ENCODE measurements around the gene DIPK1C.

DIPK1C gene

DNA sequence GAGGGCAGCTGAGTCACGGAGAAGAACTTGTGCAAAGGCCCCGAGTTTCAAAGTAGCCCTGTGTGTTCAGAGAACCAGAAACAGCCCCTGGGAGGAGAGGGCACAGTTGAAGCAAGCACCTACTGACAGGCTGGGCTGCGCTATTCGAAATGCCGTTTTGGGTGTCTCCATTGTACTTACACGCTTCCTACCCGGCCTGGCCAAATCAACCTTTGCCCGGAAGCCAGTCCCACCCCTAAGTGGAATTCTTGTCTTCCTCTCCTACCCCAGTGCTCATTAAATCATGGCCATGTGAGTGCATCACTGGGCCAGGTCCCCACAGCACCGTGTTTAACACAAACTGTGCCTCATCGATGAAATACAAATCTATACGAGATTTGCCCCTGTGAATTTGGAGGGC lies 6.0 kb downstream of the DIPK1C start:
- DNase-seq (ENCODE audit: low read depth in 2 of 2): no peak

DNA sequence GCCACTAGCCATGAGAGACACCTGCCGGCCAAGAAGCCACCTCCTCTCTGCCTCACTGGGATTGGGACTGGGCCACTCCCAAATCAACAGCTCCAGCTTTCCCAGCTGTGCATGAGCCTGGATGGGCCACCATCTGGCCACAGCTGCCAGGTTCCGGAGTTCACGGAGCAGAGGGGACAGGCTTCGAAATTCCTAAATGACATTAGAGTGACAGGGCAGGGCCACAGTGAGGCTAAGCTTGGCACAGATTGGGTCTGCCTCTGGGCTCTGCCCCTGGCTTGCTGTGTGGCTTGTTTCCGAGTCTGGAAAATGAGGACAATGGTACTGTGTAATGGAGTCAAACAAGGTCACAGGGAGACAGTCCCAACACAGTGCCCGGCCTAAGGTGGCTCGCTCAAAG lies 6.5 kb downstream of the DIPK1C start:
- DNase-seq (ENCODE audit: low read depth in 2 of 2): no peak

DNA sequence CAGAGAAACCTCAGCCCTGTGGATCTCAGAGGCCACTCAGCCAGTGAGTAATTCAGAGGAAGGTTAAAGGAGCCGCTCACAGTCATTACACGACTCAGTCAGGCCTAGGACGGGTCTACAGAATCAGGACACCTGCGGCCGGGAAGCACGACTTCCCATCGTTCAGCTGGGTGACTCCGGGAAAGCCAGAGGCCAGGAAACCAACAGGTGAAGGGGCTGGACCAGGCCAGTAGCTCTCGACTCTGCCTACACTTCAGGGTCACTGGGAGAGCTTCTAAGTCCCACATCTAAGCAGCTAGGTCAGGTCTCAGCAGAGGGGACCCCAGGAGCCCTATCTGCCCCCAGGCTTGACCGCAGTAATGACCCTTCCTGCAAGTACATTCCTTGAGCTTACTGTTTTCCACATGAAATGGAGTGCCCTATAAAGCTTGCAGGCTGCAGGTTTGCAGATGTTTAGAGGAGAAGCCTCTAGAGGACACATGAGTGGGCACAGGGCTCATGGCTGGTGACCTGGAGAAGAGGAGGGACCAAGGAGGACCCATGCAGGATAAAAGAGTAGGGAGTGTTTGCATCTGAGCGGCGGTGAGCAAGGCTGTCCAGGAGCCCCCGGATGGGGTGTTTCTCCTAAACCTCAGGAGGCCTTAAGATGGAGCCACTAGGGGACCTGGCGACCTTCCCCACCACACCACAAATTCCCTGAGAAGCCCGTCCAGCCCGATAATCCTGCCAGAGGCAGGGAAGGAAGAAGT lies 9.5 kb downstream of the DIPK1C start:
- no peak for DNase-seq (ENCODE audit: low read depth in 2 of 2)

DNA sequence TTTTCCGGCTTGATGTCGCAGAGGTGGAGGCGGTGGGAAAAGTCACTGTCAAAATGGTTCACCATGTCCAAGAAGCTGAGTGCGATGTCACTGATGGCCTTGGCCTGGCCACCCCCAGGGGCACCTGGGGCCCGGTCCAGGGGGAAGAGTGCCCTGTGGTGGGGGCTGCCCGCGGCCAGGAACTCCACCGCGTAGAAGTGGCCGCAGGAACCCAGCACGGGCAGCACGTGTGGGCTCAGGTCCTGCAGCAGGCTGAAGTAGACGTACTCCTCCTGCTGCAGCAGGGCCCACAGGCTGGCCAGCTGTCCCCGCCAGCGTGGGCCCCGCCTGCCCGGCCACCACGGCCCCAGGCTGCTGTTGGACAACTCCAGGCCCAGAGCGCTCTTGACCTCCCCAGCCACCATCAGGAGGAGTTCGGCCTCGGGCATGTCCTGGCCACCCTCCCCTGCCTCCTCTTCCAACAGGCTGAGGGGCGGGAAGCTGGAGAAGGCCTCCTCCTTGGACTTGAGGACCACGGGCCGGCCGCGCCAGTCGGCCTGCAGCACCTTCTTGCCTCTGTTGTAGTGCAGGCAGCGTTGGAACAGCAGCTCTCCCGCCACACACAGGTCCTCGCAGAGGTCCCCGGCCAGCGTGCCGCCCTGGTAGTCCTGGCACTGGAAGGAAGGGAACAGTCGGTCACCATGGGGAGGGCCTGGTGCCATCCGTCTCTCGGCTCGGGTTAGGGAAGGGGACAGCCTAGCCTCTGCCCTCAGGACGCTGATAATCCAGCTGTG lies 10.3 kb downstream of the DIPK1C start:
- no peak for DNase-seq (ENCODE audit: low read depth in 2 of 2)

DNA sequence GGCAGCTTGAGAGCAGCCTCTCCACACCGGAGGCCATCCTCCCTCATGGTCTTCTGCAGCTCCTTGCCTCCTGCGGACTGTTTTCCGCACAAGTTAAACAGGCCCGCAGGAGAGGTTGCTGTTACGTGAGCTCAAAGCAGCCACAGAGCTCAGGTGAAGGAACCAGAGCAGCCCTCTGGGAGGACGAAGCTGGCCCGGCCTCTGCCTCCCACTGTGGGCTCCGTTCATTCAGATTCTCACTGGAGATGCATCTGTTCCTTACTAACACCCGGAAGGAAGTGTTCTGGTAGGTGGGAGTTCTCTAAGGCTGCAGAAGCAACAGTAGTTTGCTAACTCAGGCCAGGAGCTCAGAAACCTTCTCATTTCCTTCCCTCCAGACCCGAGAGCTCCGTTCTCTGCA lies 10.9 kb downstream of the DIPK1C start:
- DNase-seq (ENCODE audit: low read depth in 2 of 2): no peak

DNA sequence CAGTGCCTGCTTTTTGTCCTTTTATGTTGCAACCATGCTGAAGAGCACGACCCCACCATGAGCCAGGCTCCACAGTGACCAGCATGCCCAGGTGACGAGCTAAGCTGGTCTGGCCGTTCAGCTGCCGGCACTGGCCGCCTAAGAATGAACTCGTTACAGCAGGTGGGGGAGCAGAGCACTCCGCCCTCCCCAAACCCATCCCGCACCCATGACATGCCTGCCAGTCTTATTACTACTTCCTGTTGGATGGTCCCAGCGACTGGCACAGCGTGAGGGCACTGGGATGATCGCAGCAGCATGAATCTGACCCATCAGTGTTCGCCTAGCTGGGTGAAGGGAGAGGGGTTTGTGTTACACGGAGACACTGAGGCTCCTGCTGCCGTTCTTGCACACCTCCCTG lies 11.5 kb downstream of the DIPK1C start:
- no peak for DNase-seq (ENCODE audit: low read depth in 2 of 2)

DNA sequence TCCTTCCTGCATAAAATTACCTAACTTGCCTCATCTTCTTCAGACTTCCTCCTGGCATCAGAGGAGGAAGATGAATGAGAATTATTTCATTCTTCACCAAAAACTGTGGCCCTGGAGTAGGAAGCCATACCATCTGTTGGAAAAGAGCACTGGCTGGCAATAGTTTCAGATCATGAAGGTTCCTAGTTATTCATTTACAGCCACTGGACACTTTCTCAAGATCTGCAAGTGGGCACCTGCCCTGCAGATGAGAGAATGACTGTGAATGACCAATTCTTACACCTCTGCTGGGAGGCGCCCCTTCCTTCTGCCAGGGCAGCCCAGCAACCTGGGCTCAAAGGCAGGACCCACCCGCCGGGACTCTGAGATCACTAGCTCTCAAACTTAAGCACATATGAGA lies 13.0 kb downstream of the DIPK1C start:
- no peak for DNase-seq (ENCODE audit: low read depth in 2 of 2)

DNA sequence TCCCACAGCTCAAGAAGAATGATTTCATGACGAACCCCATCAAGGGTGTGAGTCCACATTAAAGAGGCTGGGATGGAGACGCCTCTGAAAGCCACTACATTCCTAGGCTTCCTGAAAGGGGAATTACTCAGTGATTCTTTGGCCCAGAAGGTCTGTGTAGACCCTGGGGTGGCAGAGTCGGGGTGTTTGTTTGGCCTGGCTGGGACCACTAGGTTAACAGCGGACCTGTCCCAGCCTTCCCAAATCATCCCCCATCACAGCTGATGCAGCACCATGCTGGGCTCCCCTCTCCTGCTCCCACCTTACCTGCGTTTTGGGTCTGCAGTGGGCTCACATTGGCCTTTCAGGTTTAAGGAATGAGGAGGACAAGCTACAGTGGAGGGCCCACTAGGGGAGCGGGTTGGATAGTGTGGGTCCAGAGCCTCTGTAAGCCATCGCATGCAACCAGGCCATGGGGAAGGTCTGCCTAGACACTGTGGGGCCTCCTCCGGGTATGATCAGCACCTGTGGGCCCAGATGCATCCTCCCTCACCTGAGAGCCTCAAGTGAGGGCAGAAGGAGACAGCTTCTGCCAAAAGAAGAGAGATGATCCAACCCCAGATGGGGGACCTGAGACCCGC lies 16.2 kb downstream of the DIPK1C start:
- DNase-seq (ENCODE audit: low read depth in 2 of 2): no peak

DNA sequence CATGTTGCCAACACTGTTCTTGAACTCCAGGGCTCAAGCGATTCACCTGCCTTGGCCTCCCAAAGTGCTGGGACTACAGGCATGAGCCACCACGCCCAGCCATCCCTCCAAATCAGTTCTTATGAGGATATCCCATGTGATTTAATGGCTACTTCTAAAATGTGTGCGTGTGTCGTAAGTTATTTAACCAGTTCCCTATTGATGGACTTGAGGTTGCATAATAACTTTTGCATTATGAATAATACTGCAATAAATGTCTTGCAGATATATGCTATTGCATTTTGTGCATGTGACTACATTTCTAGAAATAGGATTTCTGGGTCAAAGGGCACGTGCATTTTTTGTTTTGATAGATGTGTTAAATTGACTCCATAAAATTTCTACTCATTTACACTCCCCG lies 19.0 kb downstream of the DIPK1C start:
- no peak for DNase-seq (ENCODE audit: low read depth in 2 of 2)

DNA sequence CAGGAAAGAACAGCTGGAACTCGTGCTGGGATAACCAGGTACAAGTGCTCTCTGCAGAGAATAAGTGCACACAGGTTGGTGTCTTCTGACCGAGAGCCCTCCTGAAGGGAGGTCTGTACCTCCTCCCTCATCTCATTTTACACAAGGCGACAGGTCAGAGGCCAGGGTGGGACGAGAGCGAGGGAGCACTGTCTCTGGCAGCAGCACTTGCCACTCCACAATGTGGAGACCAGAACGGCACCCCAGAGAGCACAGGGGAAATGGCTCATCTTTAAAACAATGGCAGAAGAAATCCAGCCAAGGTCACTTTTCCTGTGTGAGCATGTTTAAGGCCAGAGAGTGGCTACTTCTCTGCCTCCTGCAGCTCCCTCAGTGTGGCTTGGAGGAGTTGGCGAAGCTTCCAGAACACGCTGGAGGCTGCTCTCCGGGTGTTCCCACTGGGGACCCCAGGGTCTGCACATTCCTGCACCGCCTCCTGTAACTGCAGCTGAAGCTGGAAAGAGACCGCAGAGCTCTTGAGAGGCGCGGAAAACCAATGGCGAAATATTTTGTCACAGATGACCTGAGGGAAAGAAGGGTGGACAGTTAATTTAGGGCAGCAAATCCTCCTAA lies 20.8 kb downstream of the DIPK1C start:
- DNase-seq (ENCODE audit: low read depth in 2 of 2): no peak

DNA sequence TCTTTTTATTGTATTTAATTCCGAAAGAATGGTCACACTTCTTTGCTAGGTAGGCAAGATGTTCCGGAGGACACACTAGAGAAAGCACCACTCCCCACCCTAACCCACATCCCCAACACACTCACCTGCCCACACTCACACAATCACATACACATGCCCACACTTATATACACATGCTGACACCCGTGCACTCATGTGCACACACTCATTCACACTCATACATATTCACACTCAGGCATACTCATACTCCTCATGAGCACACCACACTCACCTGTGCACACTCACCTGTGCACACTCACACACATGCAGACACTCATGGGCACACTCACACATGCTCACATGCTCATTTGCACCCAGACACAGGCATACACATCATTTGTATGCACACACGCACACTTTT lies 21.4 kb downstream of the DIPK1C start:
- DNase-seq (ENCODE audit: low read depth in 2 of 2): no peak

DNA sequence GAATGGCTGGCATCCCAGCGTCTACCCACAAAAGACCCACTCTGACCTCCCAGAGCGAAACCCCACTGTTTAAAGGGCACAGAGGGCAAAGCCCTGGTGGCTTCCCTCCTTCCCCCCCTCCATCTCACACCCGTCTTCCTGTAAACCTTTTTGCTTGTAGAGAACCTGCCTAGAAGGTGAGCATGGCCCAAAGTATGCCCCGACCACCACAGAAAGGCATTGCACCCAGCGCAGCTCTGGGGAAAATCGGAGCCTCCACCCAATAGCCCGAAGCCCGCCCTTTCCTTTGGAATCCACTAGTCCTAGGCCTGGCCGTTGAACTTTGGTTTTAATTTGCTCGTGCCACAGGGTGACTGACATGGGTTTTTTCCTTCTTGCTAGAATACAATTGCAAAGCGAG lies 22.6 kb downstream of the DIPK1C start:
- no peak for DNase-seq (ENCODE audit: low read depth in 2 of 2)

DNA sequence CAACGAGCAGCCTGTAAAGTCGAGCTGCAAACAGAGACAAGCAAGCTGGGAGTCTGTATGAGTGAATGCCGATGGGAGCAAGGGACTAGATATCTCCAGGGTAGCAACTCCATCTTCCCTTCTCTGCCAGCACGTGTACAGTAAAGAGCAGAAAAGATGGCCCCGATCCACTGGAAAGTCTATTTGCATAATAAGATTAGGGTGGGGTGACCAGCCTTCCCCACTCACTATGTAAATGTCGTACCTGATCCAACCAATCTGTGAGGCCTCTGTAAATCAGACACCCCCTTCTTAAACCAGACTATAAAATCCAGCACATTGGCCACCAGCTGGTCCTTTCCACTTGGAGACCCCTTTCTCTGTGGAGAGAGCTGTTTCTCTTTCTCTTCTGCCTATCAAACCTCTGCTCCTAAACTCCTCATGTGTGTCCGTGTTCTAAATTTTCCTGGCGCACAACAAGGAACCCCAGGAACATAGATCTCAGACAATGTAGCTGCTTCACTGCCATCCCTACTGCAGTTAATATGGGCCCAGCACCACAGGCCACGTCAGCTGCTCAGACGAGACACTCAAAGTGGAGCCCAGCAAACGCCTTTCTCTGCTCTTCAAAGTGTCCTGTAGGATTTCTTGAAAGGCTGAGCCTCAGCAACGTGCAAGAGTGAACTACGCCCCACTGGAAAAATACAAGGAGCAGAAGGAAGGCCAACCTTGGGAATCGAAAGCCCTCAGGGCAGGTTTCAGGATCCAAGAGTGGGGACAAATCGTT lies 26.1 kb downstream of the DIPK1C start:
- no peak for DNase-seq (ENCODE audit: low read depth in 2 of 2)

DNA sequence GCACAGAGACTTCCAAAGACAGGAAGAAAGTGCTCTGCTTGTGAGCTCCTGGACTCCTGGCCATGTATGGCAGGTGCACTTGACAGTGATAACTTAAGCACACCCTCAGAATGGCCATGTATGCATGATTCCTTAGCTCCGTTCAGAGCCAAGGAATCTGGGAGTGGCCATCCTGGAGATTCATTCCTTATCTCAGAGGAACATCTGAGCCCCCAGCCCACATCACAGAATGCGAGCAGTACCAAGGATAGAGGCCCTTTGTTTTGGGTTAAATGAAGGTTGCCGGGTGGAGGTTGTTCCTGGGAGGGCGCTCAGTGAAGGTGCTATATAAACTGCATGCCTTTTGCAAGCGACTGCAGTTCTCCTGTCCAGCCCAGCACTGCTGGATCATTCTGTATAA lies 26.9 kb downstream of the DIPK1C start:
- DNase-seq (ENCODE audit: low read depth in 2 of 2): no peak

DNA sequence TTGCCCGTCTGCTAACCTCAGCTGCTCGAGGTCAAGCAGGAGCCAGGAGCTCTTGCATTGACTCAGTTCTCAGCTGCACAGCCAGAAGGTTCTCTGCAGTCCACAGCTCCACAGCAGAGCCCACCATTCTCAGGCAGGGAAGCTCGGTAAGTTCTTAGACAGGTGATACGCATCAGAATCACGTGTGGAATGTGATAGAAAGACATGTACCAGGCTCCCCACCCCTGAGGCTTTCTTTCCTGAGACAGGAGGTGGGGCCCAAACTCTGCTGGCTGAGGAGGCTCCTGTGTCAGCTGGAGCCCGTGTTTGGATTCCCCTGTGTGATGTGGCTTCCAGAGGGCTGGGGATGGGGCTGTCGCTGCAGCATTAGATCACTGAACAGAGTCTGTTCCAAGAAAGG lies 28.0 kb downstream of the DIPK1C start:
- DNase-seq (ENCODE audit: low read depth in 2 of 2): no peak

DNA sequence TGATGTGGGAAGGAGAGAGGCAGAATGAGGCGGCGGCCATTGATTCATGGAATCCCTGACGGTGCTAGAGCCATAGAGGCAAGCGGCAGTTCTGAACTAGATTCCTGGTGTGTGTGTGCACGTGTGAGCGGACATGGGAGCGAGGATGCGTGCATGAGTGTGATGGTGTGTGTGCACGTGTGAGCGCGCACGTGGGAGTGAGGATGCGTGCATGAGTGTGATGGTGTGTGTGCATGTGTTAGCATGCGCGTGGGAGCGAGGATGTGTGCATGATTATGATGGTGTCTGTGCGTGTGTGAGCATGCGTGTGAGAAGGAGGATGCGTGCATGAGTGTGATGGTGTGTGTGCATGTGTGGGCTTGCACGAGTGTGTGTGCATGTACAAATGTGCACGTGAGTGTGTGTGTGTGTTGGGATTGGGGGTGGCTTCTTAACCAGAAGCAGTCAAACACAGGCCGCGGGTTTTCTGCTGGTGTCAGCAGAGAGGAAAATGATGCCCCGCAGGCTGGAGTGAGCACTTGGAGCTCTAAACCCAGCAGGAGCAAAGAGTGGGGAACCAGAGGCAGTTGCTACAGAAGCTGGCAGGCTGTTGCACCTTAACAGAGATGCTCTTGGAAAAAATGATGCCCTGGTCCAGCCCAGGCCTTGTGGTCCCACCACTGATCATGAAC lies 29.5 kb downstream of the DIPK1C start:
- no peak for DNase-seq (ENCODE audit: low read depth in 2 of 2)

DNA sequence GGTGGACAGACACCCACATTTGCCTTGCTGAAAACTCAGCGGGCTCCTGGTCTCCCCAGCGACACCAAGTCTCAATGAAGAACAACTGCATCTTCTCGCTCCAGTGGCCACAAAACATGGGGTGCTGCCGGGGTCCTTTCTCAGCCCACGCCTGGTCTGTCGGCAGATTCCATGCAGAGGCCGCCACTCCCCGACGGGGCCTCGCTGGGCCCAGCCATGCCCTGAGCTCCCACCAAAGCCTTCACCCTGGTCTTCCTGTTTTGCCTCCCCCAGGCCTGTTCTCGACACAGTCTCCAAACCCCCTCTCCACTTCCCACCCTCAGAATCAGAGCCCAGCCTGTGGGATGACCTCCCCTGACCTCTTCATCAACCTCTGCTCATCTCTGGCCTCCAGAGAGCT lies 31.2 kb downstream of the DIPK1C start:
- DNase-seq (ENCODE audit: low read depth in 2 of 2): no peak

DNA sequence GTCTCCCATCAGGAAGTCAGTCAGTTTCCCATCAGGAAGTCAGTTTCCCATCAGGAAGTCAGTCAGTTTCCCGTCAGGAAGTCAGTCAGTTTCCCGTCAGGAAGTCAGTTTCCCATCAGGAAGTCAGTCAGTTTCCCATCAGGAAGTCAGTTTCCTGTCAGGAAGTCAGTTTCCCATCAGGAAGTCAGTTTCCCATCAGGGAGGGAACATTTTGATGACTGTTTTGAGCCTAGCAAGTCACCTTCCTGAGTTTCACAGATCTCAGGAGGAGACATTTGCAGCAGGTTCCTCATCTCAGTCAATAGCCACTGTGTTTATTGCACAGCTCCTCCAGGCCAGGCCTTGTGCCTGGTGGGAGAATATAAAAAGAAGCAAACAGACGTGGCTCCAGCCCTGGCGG lies 31.9 kb downstream of the DIPK1C start:
- DNase-seq (ENCODE audit: low read depth in 2 of 2): no peak

DNA sequence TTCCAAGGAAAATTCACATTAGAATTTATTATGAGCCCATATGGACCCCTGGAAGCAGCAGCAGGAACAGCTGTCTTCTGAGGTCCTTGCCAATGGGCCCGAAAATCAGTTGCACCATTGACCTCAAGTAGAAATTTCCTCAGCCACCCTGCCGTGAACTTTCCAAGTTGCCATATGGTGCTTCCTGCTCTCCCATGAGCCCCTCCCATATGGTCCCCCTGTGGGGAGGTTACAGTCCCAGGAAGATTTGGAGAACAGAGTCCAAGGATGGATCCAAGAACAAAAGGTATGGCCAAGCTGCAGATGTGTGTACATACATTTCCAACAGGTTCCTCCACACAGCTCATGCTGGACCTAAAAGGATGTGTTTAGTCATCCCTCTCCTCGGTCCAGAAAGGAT lies 34.6 kb downstream of the DIPK1C start:
- DNase-seq (ENCODE audit: low read depth in 2 of 2): no peak

DNA sequence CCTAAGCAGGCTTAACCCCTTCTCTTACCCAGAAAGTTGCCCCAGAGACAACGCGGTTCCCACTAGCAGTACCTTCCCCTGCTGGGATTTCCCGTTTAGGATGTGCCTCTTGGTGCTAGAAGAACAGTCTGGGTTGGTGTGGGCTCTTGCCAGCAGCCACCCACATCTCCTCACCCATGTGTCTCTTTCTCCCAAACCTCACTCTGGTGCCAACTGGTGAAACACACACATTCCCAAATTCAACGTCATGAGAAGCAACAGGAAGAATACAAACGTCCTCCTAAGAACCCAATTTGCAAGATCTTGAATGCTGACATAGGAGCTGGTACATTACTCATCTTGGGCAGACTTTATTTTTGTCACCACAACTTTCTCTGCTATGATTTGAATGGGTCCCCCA lies 36.2 kb downstream of the DIPK1C start:
- no peak for DNase-seq (ENCODE audit: low read depth in 2 of 2)

DNA sequence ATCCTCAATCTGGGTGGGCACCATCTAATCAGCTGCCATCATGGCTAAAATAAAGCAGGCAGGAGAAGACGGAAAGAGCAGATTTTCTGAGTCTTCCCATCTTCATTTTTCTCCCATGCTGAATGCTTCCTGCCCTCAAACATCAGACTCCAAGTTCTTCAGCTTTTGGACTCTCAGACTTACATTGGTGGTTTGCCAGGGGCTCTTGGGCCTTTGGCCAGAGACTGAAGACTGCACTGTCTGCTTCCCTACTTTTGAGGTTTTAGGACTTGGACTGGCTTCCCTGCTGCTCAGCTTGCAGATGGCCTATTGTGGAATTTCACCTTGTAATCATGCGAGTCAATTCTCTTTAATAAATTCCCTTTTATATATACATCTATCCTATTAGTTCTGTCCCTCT lies 36.6 kb downstream of the DIPK1C start:
- DNase-seq (ENCODE audit: low read depth in 2 of 2): no peak

Data from stimulated activated CD8-positive, alpha-beta memory T cell treated with anti-CD3 and anti-CD28 coated beads, Interleukin-2, amount 100 ng/mL, for 48 hours (primary cell).